GM13976 (cell line): ENCODE results near the gene LHX3.

Source experiments
- DNase-seq: peaks from one replicate; pipeline ENCODE4 v3.0.0; 2012; ENCODE audit warnings: low spot score
- CTCF ChIP-seq: IDR thresholded peaks from 2 replicates; pipeline ENCODE4 v1.5.1; 2012; ENCODE audit warnings: borderline replicate concordance, mild to moderate bottlenecking; ENCODE audit not compliant: insufficient read depth; ENCODE audit errors: extremely low read depth, missing control alignments, control extremely low read depth
- in situ Hi-C: fragments of 300-500 bp; cut with MboI; formaldehyde crosslinking; loops from one replicate; pipeline ENCODE4 v1.12.0; 2022; ENCODE audit warnings: low sequenced_read_pairs, mixed read lengths, inconsistent platforms; ENCODE audit not compliant: unreplicated experiment

The LHX3 gene

GRCh38 chr9:136197930-136198604, 6.9 kb downstream of the LHX3 start:
- in situ Hi-C loops: no loop called here
- no peak for DNase-seq

GRCh38 chr9:136197084-136197875, 7.6 kb downstream of the LHX3 start:
- TF ChIP-seq CTCF: no peak
- in situ Hi-C loops: no loop called here
- DNase-seq: no peak

More at GRCh38 chr9:136197930-136198604, 6.9 kb downstream of the LHX3 start:
- TF ChIP-seq CTCF: no peak

GRCh38 chr9:136196404-136197083, 8.4 kb downstream of the LHX3 start:
- in situ Hi-C loops: no loop called here
- TF ChIP-seq CTCF: no peak
- no peak for DNase-seq

GRCh38 chr9:136194540-136194939, 10.4 kb downstream of the LHX3 start:
- DNase-seq: no peak
- no peak for TF ChIP-seq CTCF
- in situ Hi-C loops: no loop called here

- in situ Hi-C loops: no loop called here
- no peak for DNase-seq
- TF ChIP-seq CTCF: no peak
Observed at GRCh38 chr9:136193891-136194279, 11.0 kb downstream of the LHX3 start.

- in situ Hi-C loops: no loop called here
- TF ChIP-seq CTCF: no peak
- no peak for DNase-seq
Observed at GRCh38 chr9:136193127-136193890, 11.6 kb downstream of the LHX3 start.
